Activated CD8-positive, alpha-beta memory T cell treated with anti-CD3 and anti-CD28 coated beads, Interleukin-2, amount 50 U/mL, for 24 hours (primary cell): Measurements from ENCODE around the gene SEC14L2.
"Not testable (repeated sequence)": the region's sequence is repeated elsewhere in the genome, so short reads cannot be mapped to it uniquely, and the experiment has no call there.

Source experiments
- DNase-seq: peaks from one replicate; pipeline ENCODE4 v3.0.0-alpha.2; 2020; ENCODE audit errors: extremely low read depth

SEC14L2 gene

DNA sequence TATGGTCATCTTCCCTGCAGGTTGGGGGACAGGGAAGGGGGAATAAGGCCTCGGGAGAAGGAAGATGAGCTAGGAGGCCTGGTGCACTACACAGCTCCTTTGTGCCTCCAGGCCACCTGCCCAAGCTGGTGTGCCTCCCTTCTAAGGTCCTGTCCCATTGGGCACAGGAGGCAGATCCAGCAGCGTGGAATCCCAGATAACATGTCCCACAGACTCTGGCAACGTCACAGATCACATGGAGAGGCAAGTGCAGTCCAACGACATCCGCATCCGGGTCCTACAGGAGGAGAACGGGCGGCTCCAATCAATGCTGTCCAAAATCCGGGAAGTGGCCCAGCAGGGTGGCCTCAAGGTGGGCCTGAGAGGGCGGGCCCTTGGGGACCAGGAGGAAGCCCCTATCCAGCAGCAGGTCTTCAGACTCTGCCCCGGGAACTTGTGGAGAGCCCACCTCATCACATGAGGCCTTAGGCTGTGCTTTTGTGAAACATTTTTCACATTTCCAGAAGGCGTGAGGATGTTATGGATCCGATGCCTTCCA, 21.4 kb upstream of the SEC14L2 start:
- DNase-seq: no peak

DNA sequence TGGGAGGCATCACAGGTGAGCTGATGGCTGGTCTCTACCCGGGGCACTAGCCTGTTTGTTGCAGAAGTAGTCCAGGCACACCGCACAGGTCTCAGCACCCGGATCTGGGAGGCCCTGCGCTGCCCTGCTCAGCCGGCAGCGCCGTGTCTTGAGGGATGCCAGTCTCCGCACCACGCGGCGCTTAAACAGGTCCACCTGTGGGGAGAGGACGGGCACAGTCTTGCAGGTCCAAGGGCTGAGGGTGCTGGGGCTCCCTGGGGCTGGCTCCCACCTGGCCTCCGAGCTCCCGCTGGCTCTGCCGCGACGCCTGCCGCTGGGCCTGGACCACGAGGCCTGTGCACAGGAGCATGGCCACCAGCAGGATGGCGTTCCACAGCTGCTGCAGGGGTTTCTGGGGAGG, 16.8 kb upstream of the SEC14L2 start:
- no peak for DNase-seq

GRCh38 chr22:30381264-30381663, 15.6 kb upstream of the SEC14L2 start:
- DNase-seq: no peak

DNA sequence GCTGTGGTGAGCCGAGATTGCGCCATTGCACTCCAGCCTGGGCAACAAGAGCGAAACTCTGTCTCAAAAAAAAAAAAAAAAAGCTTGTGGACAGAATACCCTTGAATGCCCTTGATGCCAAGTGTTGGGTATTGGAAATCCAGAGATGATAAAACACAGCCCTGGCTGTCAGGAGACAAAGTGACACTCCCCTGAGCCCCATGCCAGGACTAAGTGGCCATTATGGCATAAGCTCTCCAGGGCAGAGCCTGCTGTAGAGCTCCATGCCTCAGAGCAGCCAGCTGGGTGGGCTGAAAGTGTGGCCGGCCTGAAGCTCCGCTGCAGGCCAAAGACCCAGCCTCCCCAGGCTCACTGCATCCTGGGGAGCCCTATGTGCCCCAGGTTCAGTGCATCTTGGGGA, 14.5 kb upstream of the SEC14L2 start:
- no peak for DNase-seq

DNA sequence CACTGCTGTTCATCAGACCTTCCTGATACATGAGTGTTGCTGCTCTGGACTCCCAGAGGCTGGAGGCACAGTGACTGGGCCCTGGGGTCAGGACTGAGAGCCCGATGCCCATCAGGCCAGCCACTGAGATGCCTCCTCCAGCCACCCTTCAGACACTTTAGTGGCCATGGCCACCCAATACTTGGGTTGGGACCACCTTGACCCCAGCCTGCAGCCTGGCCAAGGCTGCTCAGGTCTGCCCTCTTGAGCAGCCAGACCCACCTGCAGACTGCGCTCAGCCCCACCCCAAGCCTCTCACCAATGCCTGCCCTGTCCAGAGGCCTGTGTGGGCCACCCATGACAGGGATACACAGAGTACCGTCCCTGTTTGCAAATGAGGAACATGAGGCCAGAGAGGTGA, 13.8 kb upstream of the SEC14L2 start:
- no peak for DNase-seq

DNA sequence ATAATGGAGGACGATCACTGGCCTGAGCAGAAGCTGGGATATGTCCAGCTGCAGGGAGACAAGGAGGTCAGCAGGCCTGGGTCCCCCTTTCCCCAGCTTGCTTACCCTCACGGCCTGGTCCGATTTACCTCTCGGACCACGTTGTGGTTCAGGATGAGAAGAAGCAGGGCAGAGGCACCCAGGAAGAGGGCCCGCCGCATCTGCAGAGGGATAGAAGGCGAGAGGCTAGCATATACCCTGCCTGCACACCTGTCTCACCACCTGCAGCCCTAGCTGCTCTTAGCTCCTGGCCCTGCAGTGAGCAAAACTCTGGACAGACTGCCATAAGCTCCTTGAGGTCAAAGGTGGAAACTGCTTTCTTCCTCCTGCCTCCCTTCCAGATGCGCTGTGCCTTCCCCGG, 10.9 kb upstream of the SEC14L2 start:
- DNase-seq: no peak

GRCh38 chr22:30386608-30386959, 10.2 kb upstream of the SEC14L2 start:
- no peak for DNase-seq

GRCh38 chr22:30386960-30387827, 9.6 kb upstream of the SEC14L2 start, which contains the start of gene RNF215:
Gene RNF215, minus strand, starts transcription at chr22:30387411. Its CDS starts 98 bp downstream, at chr22:30387313.
- peak; percentile 9 for DNase-seq

DNA sequence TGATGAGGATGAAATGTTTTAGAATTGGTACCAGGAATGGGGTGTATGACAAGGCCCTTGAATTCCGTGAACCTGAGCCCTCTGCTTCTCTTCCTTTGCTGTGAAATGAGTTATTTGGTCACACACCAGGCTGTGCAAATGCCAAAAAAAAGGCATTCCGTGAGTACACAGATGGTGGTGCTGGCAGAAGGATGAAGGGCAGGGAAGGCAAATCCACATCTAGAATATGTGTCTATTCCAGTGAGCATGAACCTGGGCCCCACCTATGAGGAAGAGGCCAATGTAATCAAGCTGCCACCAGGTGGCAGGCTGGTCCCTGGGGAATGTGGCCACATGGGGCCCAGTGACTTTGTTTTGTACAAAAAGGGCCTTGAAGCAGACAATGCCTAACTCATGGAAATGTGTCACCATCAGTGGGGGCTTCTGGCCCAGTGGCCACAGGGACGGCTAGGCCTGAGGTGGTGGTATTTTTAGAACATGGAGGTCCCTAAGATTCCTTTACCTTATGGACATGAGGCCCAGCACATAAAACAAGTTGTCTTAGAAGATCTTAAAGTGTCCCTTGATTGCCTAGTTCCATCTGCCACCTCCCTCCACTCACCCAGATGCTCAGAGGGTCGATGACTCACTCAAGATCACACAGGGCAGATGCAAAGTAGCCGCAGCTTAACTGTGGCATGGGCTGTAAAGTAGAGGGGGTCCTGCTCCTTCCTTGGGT, 5.7 kb upstream of the SEC14L2 start:
- peak; percentile 42 for DNase-seq

DNA sequence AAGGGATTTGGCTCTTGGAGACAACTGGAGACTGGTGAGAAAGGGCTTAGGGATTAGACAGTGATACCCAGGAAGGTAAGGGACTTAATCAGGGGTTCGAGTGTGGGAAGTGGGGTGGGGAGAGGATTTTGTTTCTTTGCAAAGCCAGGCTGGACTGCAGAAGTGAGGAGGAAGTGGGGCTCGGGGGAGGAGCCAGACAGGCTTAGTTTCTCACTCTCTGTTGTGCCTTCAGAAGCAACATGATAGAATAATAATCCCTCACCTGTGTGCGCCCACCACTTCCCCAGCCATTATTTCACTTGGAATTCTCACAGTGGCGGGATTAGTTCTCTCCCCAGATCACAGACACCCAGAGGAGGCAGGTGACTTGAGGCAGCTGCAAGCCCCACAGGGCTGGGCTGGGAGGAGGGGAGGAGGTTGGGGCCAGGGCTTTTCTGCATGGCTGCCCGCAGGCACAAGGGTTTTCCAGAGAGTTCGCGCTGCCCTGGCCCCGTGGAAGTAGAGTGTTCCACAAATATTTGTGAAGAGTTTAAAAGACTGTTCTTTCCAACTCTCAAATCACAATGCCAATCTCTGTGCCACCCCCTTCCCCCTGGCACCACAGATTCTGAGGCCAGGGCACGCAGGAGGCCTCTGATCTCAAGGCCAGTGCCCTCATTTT, 4.0 kb upstream of the SEC14L2 start:
- no peak for DNase-seq

GRCh38 chr22:30393322-30393680, 3.5 kb upstream of the SEC14L2 start:
- no peak for DNase-seq

DNA sequence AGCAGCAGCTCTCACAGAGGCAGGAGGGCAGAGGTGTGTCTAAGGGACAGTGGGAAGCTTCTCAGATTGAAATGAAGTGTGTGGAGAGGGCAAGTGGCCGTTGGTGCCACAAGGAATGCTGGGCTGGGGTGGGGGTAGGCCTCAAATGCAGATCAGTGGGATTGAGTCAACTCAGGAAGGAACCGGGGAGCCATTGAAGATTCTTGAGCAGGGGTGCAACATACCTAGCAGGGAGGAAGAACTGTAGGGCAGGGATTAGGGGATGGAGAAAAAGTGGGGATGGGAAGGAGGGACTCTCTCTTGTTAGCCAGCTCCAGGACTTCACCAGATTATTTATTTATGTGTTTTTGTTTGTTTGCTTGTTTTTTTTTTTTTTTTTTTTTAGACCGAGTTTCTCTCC, 2.9 kb upstream of the SEC14L2 start:
- DNase-seq: no peak

GRCh38 chr22:30397656-30398635, 1.1 kb downstream of the SEC14L2 start:
- no peak for DNase-seq

GRCh38 chr22:30398685-30399680, 2.2 kb downstream of the SEC14L2 start:
- DNase-seq: no peak

GRCh38 chr22:30399718-30400117, 2.9 kb downstream of the SEC14L2 start:
- DNase-seq: no peak

DNA sequence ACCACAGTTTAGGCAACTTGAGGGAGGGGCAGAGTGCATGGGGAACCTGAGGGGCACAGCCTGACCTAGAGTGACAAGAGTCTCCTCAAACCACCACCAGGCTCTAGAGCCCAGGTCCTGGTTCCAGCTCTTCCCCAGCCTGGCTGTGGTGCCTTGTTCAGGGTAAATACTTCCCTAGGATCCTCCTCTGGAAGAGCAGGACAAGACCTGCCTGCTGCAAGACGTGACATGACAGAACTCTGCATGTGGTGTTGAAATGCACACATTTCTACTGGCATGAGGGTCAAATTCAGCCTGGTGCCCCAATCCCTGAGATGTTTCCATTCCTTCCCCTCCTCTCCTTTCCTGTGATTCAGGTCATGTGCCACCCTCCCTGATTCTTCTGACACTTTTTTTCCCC, 3.3 kb downstream of the SEC14L2 start:
- DNase-seq: no peak

DNA sequence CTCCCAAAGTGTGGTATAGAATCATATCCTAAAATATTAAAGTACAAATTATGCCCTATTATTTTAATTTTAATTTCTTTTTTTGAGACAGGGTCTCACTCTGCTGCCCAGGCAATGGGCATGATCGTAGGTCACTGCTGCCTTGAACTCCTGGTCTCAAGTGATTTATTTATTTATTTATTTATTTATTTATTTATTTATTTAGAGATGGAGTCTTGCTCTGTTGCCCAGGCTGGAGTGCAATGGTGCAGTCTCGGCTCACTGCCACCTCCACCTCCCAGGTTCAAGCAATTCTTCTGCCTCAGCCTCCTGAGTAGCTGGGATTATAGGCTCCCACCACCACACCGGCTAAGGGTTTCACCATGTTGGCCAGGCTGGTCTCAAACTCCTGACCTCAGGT, 4.2 kb downstream of the SEC14L2 start:
- not testable (repeated sequence) for DNase-seq

GRCh38 chr22:30402028-30402765, 5.4 kb downstream of the SEC14L2 start:
- no peak for DNase-seq

- not testable (repeated sequence) for DNase-seq
Observed at GRCh38 chr22:30402766-30403104, 5.9 kb downstream of the SEC14L2 start.
